Central memory CD8-positive, alpha-beta T cell (primary cell): ENCODE measurements around the gene MLPH.

Experiments
- ATAC-seq: fragments of 150-1000 bp; cut with Tn5 transposase; replicated peaks from 2 replicates; pipeline ENCODE4 v1.10.0; 2022; ENCODE audit warnings: mild to moderate bottlenecking, moderate FRiP score, moderate number of reproducible peaks; ENCODE audit not compliant: poor library complexity, severe bottlenecking; ENCODE audit errors: extremely low read depth
- DNase-seq, 2 donors: peaks; one replicate each; pipeline ENCODE4 v3.0.0; 2021; ENCODE audit warnings: low spot score in 2 of 2
- H3K27ac Mint-ChIP-seq: one replicate; pipeline ENCODE4 v1.8.0; 2022; ENCODE audit warnings: low read depth, mild to moderate bottlenecking, moderate library complexity, mixed read lengths
- H3K27me3 Mint-ChIP-seq: one replicate; pipeline ENCODE4 v1.8.0; 2022; ENCODE audit warnings: mixed read lengths
- H3K36me3 Mint-ChIP-seq: one replicate; pipeline ENCODE4 v1.8.0; 2022; ENCODE audit warnings: mild to moderate bottlenecking, moderate library complexity, mixed read lengths; ENCODE audit not compliant: insufficient read depth
- H3K4me1 Mint-ChIP-seq: one replicate; pipeline ENCODE4 v1.8.0; 2022; ENCODE audit warnings: mixed read lengths
- H3K4me3 Mint-ChIP-seq: one replicate; pipeline ENCODE4 v1.8.0; 2022; ENCODE audit warnings: mild to moderate bottlenecking, moderate library complexity, mixed read lengths
- H3K9me3 Mint-ChIP-seq: one replicate; pipeline ENCODE4 v1.8.0; 2022; ENCODE audit warnings: mixed read lengths

The MLPH gene, protein sequence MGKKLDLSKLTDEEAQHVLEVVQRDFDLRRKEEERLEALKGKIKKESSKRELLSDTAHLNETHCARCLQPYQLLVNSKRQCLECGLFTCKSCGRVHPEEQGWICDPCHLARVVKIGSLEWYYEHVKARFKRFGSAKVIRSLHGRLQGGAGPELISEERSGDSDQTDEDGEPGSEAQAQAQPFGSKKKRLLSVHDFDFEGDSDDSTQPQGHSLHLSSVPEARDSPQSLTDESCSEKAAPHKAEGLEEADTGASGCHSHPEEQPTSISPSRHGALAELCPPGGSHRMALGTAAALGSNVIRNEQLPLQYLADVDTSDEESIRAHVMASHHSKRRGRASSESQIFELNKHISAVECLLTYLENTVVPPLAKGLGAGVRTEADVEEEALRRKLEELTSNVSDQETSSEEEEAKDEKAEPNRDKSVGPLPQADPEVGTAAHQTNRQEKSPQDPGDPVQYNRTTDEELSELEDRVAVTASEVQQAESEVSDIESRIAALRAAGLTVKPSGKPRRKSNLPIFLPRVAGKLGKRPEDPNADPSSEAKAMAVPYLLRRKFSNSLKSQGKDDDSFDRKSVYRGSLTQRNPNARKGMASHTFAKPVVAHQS

DNA sequence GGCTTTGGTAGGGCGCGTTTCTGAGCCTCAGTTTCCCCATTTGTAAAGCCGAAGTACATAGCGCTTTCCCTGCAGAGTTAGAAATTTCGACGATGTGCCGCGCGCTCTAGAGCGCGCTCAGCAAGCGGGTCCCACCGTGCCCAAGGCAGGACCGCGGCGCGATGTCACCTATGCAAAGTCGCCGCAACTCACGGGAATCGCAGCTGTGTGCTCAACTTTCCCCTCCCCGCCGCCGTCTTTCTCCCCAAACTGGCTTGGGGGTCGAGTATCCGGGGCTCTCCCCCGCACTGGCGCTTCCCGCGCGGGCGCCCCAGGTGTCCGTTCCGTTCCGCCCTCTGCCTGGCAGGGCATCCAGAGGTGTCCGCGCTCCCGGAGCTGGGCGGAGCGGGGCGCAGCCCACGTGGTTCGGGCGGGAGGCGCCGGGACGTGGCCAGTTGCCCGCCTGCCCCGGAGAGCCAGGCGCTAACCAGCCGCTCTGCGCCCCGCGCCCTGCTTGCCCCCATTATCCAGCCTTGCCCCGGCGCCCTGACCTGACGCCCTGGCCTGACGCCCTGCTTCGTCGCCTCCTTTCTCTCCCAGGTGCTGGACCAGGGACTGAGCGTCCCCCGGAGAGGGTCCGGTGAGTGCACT lies at the start of gene MLPH:
TSS of gene MLPH (plus strand) at position 433 of the 630 bp plus-strand sequence. CDS start 6,176 bp downstream, outside the sequence.
- H3K27ac Mint-ChIP-seq: no peak within 1 kb of the TSS
- ATAC-seq (no peak), DNase-seq (no peak)
- H3K4me3 Mint-ChIP-seq: no peak within 1 kb of the TSS
- no peaks in the 10 kb centered on the region for H3K4me1 Mint-ChIP-seq
- peaks cover 2% of the 10 kb centered on the region for H3K36me3 Mint-ChIP-seq
- no peaks in the 10 kb centered on the region for H3K9me3 Mint-ChIP-seq
- peaks cover 87% of the 10 kb centered on the region for H3K27me3 Mint-ChIP-seq

DNA sequence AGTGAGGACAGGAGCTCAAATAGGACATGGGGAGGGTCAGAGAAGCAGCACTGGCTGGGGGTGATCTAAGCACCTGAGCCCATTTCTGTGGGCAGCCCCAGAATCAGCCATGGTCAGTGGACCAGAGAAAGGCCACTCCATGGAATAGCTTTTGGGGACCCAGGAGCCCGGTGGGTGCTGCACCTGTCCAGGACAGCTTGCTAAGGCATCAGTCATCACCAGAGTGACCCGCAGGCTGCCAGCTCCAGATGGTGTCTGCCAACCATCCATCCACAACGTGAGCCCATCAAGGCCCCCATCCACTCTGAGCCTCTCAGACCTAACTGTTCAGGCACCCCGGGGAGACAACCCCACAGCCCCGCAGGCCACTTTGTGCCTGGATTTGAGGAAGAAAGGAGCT lies 49.5 kb upstream of the MLPH start:
- Mint-ChIP-seq H3K4me3 (no peak overlapping the region), H3K36me3 (peaks cover 10% of the 10 kb centered on the region), H3K27me3 (no peaks in the 10 kb centered on the region), H3K4me1 (peaks cover 52% of the 10 kb centered on the region), H3K9me3 (no peaks in the 10 kb centered on the region), H3K27ac (no peak overlapping the region)
- no peak for DNase-seq
- no peak for ATAC-seq

DNA sequence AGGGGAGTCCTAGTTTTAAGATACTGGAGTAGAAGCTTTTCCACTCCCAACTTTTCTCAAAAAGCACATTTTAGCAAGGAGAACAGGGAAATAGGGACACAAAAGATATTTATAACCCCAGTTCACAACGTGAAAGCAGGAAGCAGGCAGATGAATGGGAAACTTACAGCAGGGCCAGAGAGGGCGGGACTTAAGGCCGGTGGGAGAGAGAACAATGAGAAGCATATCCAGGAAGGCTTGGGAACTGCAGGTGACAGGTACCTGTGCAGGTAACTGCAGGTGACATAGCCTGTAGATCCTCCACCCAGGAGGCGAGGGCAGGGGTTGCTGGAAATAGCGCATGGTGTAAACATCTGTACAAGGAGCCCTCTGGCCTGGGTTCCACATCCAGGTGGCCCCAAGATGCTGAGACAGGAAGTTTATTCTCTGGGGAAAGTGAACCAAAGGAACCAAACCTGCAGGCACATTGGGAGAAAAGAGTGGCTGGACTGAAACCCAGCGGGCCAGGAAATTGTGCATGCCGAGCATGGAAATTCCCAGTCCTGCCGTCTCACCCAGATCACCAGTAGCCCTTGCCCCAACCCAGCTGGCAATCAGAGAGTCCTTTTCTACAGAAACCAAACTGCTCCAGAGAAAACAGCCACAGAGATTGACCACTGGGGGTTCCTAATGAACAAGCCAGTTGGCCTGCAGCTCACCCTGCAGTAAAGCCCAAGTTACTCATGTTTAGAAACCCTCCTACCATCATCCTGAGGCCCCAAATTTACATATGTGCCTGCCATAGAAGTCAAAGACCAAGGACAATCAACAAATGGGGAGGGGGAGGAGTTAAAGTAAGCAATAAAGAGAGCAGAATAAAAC lies 48.7 kb upstream of the MLPH start:
- peaks cover 44% of the 10 kb centered on the region for H3K4me1 Mint-ChIP-seq

DNA sequence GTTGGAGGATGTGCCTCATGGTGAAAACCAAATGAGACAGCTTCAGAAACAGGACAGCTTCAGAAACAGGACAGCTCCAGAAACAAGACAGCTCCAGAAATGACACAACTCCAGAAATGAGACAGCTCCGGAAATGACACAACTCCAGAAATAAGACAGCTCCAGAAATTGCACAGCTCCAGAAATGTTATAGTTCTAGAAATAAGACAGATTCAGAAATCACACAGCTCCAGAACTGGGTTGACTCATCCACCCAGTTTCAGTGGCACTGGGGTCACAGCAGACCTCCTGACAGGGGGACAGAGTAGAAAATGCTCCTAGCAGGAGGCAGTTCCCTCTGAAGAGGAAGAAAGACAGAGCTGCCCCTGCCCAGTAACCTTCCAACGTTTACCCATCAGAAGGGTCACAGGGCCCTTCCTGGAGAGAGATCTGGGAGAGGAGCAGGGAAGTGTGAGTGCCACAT lies 46.2 kb upstream of the MLPH start:
- H3K36me3 Mint-ChIP-seq: peaks cover 2% of the 10 kb centered on the region
- H3K9me3 Mint-ChIP-seq: no peaks in the 10 kb centered on the region
- no peak overlapping the region for H3K27ac Mint-ChIP-seq
- peaks cover 21% of the 10 kb centered on the region for H3K4me1 Mint-ChIP-seq
- H3K27me3 Mint-ChIP-seq: no peaks in the 10 kb centered on the region
- no peak overlapping the region for H3K4me3 Mint-ChIP-seq
- DNase-seq (no peak), ATAC-seq (no peak)

More for the DNA sequence above, 48.7 kb upstream of the MLPH start:
- Mint-ChIP-seq H3K36me3 (peaks cover 7% of the 10 kb centered on the region), H3K27me3 (no peaks in the 10 kb centered on the region), H3K9me3 (no peaks in the 10 kb centered on the region), H3K27ac (no peak overlapping the region), H3K4me3 (no peak overlapping the region)
- DNase-seq: no peak
- ATAC-seq: no peak

DNA sequence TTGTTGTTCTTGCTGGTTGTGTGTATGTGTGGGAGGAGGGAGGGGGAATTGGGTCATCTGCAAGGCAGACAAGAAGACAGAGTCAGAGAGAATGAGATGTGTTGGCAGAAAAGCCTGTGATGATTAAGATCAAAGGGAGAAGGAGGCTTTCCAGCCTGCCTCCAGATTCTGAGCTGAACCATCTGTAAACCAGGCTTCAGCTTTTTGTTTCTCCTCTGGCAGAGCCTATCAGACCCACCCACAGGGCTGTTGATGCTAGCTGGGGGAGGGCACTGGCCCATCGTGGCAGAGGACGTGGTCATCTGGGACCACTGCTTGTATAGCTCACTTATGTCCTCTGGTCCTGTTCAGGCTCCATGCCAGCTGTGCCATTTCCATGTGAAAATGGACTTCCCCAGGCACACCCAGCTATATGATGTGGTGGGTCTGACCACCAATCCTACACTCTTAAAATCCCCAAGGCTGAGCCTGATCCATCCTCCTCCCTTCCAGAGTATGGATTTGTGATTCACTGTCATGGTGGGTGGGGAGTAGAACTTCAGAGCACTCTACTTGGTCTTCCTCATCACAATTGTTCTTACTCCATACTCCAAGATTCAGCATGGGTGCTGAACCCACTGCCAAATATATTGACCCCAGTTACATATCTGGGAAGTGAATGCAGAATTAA lies 45.3 kb upstream of the MLPH start:
- DNase-seq (no peak), ATAC-seq (no peak)
- Mint-ChIP-seq H3K36me3 (peaks cover 2% of the 10 kb centered on the region), H3K27me3 (no peaks in the 10 kb centered on the region), H3K4me3 (no peak overlapping the region), H3K9me3 (no peaks in the 10 kb centered on the region), H3K27ac (no peak overlapping the region), H3K4me1 (peaks cover 16% of the 10 kb centered on the region)

DNA sequence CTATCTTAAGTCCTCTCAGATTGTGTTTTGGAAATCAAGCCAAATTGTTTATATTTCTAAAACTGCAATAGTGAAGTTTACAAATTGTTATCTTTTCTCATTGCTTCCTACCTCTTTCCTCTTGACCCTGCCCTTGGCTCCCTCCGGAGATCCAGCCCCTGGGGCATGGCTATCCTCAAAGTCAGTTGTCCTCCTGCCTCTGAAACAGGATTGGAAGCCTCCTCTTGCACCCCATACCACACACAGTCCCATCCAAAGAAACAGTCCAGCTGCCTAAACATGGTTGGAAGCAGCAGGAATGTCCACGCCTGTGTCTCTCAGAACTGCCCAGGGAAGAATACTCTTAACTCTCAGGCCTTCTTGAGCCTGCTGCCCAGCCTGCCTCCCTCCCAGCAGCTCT lies 43.0 kb upstream of the MLPH start:
- no peak overlapping the region for H3K4me3 Mint-ChIP-seq
- peaks cover 11% of the 10 kb centered on the region for H3K4me1 Mint-ChIP-seq
- no peaks in the 10 kb centered on the region for H3K36me3 Mint-ChIP-seq
- no peaks in the 10 kb centered on the region for H3K27me3 Mint-ChIP-seq
- no peaks in the 10 kb centered on the region for H3K9me3 Mint-ChIP-seq
- ATAC-seq: no peak
- no peak for DNase-seq
- H3K27ac Mint-ChIP-seq: no peak overlapping the region

DNA sequence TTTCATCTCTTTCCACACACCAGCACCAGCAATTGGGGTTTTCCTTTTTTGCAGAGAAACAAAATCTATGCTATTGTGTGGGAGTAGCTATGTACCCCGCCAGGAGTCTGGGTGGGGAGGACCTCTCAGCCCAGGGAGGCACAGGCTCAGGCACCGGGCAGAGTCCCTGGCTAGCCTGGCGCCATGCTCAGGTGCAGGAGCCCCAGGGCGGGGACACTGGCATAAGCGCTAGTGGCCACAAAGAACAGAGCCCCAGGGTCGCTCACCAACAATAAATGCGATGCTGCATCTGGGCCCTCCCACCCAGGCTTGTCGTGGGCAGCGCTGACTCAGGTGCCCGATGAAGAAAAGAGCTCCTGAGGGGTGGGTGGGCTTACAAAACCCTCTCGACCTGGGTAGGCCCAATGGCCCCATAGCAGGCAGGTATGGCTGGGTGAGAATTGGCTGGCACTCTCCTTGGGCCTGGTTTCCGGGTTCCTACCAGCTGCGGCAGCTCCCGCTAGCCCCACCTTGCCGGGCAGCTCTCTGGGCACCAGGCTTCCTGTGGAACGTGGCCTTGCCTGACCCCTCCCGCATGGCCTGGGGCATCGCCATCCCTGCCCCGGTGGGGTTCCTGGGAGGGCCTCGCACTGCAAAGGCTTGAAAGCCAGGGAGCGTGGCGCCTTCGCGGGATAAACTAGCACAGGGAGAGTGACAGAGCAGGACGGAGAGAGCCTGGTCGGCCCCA lies 41.3 kb upstream of the MLPH start:
- Mint-ChIP-seq H3K36me3 (no peaks in the 10 kb centered on the region), H3K4me1 (peaks cover 11% of the 10 kb centered on the region), H3K27ac (no peak overlapping the region), H3K4me3 (no peak overlapping the region), H3K27me3 (no peaks in the 10 kb centered on the region), H3K9me3 (no peaks in the 10 kb centered on the region)
- ATAC-seq: no peak
- no peak for DNase-seq

DNA sequence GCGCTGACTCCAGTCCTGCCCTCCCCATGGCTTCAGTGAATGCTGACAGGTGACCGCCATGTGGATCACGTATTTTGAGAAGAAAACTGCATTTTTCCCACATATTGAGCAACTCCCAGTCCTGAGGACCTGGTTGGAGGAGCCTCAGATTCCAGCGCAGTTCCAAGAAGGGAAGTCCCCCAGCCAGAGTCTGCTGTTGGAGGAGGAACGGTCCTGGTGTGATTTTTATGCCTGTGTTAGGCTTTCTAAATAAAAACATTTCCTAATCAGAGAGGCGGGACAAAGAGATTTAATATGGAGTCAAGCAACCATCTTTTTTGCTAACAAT lies 40.7 kb upstream of the MLPH start:
- DNase-seq: no peak
- ATAC-seq: no peak
- Mint-ChIP-seq H3K36me3 (no peaks in the 10 kb centered on the region), H3K27ac (no peak overlapping the region), H3K4me3 (no peak overlapping the region), H3K27me3 (no peaks in the 10 kb centered on the region), H3K4me1 (peaks cover 9% of the 10 kb centered on the region), H3K9me3 (no peaks in the 10 kb centered on the region)

DNA sequence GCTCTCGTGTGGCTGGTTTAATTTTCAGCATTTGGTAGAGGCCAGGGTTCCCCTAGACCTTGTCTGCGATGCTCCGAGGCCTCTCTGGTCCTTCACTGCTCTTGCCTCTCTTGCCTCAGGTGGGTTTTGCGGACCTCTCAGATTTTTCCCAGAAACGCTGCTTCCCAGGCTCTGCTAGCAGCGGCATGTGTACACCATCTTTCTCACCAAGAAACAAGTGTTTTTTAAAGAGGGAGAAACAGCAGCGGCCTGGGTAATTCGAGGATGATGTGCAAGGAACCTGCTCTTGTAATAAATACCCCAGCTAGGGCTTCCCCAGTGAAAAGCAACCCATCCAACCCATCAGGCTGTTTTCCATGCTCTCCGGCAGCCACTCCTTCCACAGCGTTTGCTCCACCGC lies 39.6 kb upstream of the MLPH start:
- no peaks in the 10 kb centered on the region for H3K4me1 Mint-ChIP-seq
- H3K9me3 Mint-ChIP-seq: no peaks in the 10 kb centered on the region
- no peak for ATAC-seq
- H3K4me3 Mint-ChIP-seq: no peak overlapping the region
- H3K27ac Mint-ChIP-seq: no peak overlapping the region
- no peaks in the 10 kb centered on the region for H3K27me3 Mint-ChIP-seq
- no peak for DNase-seq
- H3K36me3 Mint-ChIP-seq: no peaks in the 10 kb centered on the region

DNA sequence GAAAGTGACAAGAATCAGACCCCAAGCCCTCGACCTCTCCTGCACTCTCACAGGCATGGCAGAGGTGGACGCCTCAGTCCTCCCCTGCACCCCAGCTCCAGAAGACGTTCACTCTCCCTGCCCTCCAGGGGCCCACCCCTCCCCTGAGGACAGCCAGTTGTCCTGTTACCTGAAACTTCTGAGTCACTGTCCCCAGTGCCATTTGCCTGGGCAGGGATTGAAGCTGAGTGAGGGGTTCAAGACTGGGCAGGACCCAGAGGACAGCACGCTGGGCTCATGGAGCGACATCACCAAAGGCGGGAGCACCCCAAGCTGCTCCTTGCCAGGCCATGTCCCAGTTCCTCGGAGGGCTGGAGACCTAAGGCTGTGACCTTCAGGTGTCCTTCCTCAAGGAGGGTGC lies 38.9 kb upstream of the MLPH start:
- ATAC-seq: no peak
- Mint-ChIP-seq H3K9me3 (no peaks in the 10 kb centered on the region), H3K4me3 (no peak overlapping the region), H3K27ac (no peak overlapping the region), H3K27me3 (no peaks in the 10 kb centered on the region), H3K4me1 (no peaks in the 10 kb centered on the region), H3K36me3 (no peaks in the 10 kb centered on the region)
- no peak for DNase-seq

DNA sequence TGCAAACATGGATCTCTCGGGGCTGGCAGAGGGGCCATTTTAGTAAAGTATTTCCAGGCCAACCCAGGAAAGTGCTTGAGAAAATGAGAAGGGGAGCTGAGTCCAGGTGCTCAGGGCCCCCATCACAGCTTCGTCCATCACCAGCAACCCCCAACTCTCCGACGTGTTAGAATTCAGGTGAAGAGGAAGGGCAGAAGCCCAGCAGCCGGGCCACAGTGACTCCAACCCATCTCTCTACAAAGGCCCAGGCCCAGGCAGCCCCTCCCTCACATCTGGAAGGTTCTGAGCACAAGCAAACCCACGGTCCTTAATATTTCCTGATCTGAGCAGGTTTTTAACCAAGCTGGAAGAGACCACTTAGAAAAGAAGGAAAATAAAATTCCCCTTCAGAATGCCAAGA lies 38.4 kb upstream of the MLPH start:
- H3K36me3 Mint-ChIP-seq: no peaks in the 10 kb centered on the region
- H3K27me3 Mint-ChIP-seq: no peaks in the 10 kb centered on the region
- DNase-seq (no peak), ATAC-seq (no peak)
- no peak overlapping the region for H3K4me3 Mint-ChIP-seq
- H3K27ac Mint-ChIP-seq: no peak overlapping the region
- no peaks in the 10 kb centered on the region for H3K4me1 Mint-ChIP-seq
- H3K9me3 Mint-ChIP-seq: no peaks in the 10 kb centered on the region
